WI38 (cell line): ENCODE results near the gene GPER1.
"Not testable (repeated sequence)": the region's sequence is repeated elsewhere in the genome, so short reads cannot be mapped to it uniquely, and the experiment has no call there.

Source experiments
- H3K4me3 ChIP-seq: 2 replicates; pipeline ENCODE4 v1.5.1; 2011; ENCODE audit warnings: low read depth, mild to moderate bottlenecking, control low read depth, low read length
- CTCF ChIP-seq: IDR thresholded peaks from 2 replicates; pipeline ENCODE4 v1.5.1; 2012; ENCODE audit warnings: low read depth, mild to moderate bottlenecking, control low read depth, low read length

GPER1 gene

GRCh38 chr7:1114505-1114904, 26.6 kb downstream of the GPER1 start:
- H3K4me3 ChIP-seq: no peak overlapping the region
- TF ChIP-seq CTCF: no peak

DNA sequence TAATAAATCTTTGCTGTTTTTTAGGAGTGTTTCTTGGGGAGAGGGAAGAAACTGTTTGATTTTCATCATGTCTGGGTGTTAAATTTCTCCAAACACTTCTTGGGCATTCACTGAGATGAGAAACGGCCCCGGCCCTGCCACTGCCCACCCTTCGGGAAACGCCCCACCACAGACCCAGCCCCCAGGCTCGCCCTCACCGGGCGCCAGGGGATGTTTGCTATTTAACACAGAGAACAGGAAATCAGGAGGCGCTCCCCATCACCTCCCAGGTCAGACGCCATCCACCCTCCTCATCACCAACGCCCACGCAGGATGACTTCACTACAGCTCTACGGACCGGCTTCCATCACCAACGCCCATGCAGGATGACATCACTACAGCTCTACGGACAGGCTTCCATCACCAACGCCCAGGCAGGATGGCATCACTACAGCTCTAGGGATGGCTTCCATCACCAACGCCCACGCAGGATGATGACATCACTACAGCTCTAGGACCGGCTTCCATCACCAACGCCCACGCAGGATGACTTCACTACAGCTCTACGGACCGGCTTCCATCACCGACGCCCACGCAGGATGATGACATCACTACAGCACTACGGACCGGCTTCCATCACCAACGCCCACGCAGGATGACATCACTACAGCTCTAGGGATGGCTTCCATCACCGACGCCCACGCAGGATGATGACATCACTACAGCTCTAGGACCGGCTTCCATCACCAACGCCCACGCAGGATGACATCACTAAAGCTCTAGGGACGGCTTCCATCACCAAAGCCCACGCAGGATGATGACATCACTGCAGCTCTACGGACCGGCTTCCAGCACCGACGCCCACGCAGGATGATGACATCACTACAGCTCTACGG, 27.5 kb downstream of the GPER1 start:
- H3K4me3 ChIP-seq: not testable (repeated sequence)

DNA sequence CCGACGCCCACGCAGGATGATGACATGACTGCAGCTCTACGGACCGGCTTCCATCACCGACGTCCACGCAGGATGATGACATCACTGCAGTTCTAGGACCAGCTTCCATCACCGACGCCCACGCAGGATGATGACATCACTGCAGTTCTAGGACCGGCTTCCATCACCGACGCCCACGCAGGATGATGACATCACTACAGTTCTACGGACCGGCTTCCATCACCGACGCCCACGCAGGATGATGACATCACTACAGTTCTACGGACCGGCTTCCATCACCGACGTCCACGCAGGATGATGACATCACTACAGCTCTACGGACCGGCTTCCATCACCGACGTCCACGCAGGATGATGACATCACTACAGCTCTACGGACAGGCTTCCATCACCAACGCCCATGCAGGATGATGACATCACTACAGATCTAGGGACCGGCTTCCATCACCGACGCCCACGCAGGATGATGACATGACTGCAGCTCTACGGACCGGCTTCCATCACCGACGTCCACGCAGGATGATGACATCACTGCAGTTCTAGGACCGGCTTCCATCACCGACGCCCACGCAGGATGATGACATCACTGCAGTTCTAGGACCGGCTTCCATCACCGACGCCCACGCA, 28.6 kb downstream of the GPER1 start:
- not testable (repeated sequence) for H3K4me3 ChIP-seq

DNA sequence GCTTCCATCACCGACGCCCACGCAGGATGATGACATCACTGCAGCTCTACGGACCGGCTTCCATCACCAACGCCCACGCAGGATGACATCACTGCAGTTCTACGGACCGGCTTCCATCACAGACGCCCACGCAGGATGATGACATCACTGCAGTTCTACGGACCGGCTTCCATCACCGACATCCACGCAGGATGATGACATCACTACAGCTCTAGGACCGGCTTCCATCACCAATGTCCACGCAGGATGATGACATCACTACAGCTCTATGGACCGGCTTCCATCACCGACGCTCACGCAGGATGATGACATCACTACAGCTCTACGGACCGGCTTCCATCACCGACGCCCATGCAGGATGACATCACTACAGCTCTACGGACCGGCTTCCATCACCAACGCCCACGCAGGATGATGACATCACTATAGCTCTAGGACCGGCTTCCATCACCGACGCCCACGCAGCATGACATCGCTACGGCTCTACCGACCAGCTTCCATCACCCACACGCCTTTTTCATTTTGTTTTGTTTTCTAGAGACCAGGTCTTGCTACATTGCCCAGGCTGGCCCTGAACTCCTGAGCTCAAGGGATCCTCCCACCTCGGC, 29.5 kb downstream of the GPER1 start:
- no peak overlapping the region for H3K4me3 ChIP-seq
- no peak for TF ChIP-seq CTCF

DNA sequence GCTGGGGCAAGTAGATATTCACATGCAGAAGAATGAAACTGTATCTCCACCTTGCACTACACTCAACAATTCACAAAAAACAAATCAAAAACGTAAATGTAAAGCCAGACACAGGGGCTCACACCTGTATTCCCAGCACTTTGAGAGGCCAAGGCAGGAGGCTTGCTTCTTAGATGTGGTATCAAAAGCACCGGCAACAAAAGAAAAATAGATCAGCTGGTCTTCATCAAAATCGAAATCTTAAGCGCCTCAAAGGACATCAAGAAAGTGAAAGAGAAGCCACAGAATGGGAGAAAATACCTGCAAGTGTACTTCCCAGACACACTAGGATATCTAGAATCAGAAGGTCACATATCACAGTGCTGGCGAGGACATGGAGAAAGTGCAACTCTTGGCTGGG, 31.3 kb downstream of the GPER1 start:
- no peak for TF ChIP-seq CTCF
- no peak overlapping the region for H3K4me3 ChIP-seq

DNA sequence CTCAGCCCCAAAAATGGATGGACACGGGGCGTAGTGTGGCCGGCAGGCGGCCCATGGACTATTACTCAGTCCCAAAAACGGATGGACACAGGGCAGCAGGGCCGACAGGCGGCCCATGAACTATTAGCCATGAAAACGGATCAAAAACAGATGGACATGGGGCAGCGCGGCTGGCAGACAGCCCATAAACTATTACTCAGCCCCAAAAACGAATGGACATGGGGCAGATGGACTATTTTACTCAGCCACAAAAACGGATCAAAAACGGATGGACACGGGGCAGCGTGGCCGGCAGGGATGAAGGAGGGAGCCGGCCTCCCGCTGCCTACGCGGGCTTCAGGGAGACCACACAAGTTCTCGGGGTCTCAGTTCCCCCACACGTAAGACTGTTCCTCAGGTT, 32.9 kb downstream of the GPER1 start:
- H3K4me3 ChIP-seq: no peak overlapping the region
- no peak for TF ChIP-seq CTCF

GRCh38 chr7:1121476-1121875, 33.6 kb downstream of the GPER1 start:
- no peak for TF ChIP-seq CTCF

More at GRCh38 chr7:1121476-1121875, 33.6 kb downstream of the GPER1 start:
- H3K4me3 ChIP-seq: no peak overlapping the region
